Gastrocnemius medialis (tissue), 4 donors: ENCODE results near the gene ZDHHC14. TPM values are rescaled to one million over a fixed set of nuclear protein-coding genes. Genes with fewer than 3 reads are reported as not detected.

Source experiments
- ATAC-seq, 2 donors: fragments of 150-250 bp; one replicate each; pipeline ENCODE4 v1.9.1; 2016
- DNase-seq, 2 donors: peaks; one replicate each; pipeline ENCODE4 v3.0.0-alpha.2; 2019
- H3K27ac ChIP-seq, 4 donors: fragments of 200-600 bp; sonication (generic); 1 replicate in 1 of 4; 2 replicates in 3 of 4; pipeline ENCODE4 v1.5.1; 2016 to 2018; ENCODE audit warnings: mild to moderate bottlenecking in 2 of 4, moderate library complexity in 1 of 4
- H3K27me3 ChIP-seq, 3 donors: fragments of 200-600 bp; sonication (generic) in 2 of 3; 1 replicate in 1 of 3; 2 replicates in 2 of 3; pipeline versions ENCODE4 v1.5.1 to v1.6.0; 2016 to 2019; ENCODE audit warnings: mild to moderate bottlenecking in 1 of 3, moderate library complexity in 1 of 3
- H3K36me3 ChIP-seq, 2 donors: fragments of 200-600 bp; sonication (generic) in 1 of 2; one replicate each; pipeline ENCODE4 v1.5.1; 2017 to 2018
- H3K4me1 ChIP-seq, 2 donors: fragments of 200-600 bp; sonication (generic) in 1 of 2; one replicate each; pipeline ENCODE4 v1.5.1; 2016 to 2017; ENCODE audit warnings: mild to moderate bottlenecking in 2 of 2
- H3K4me3 ChIP-seq, 4 donors: fragments of 200-600 bp; sonication (generic) in 3 of 4; 1 replicate in 1 of 4; 2 replicates in 3 of 4; pipeline ENCODE4 v1.5.1; 2016 to 2019; ENCODE audit warnings: mild to moderate bottlenecking in 2 of 4
- H3K9me3 ChIP-seq, 3 donors: fragments of 200-600 bp; sonication (generic) in 2 of 3; 1 replicate in 1 of 3; 2 replicates in 2 of 3; pipeline ENCODE4 v1.5.1; 2016 to 2019
- CTCF ChIP-seq, 5 experiments: fragments of 450-650 bp in 3 of 5; fragments of 200-600 bp in 2 of 5; sonication (generic) in 2 of 5; IDR thresholded peaks in 4 of 5; conservative IDR thresholded peaks in 1 of 5; 1 replicate in 4 of 5; 2 replicates in 1 of 5; pipeline ENCODE4 v1.5.1; 2016 to 2019; ENCODE audit warnings: antibody characterized with exemption in 5 of 5, mild to moderate bottlenecking in 3 of 5, moderate library complexity in 3 of 5
- POLR2A ChIP-seq, 2 donors: fragments of 450-650 bp; IDR thresholded peaks; one replicate each; pipeline ENCODE4 v1.6.1; 2017; ENCODE audit warnings: antibody characterized with exemption in 2 of 2, mild to moderate bottlenecking in 2 of 2, moderate library complexity in 2 of 2
- in situ Hi-C, 4 donors: fragments of 200-750 bp; cut with MboI; loops; one replicate each; pipeline versions ENCODE4 v1.15.0 to v1.8.0; 2017; ENCODE audit warnings: low sequenced_read_pairs in 4 of 4
- intact Hi-C: fragments of 100-400 bp; cut with DNase I; formaldehyde crosslinking; loops from one replicate; pipeline ENCODE4 v1.15.1; 2023; ENCODE audit warnings: low total_unique reads
- total RNA-seq, 4 donors: library from RNA; depleted of rRNA; stranded (reverse); fragments of >200 nt; gene quantifications; one replicate each; pipeline versions ENCODE4 v1.1.0 to v1.2.3, GENCODE V29; 2016

ZDHHC14 gene
- total RNA-seq, 4 donors from 2014 or later, result 3.7 to 7.7 (median 5.9) TPM

GRCh38 chr6:157659536-157660271, 278.7 kb downstream of the ZDHHC14 start:
- DNase-seq (no peak), ATAC-seq (no peak)
- intact Hi-C loops (loop anchor here (10.0 kb wide), 1 partner anchor 215 kb away; no protein-coding TSS in a partner anchor), in situ Hi-C loops (loop anchor here in 2 of 4 donors (10.0 kb wide), 1 partner anchor 345 kb away; no protein-coding TSS in a partner anchor)
- H3K27me3 ChIP-seq, result no peaks in the 10 kb centered on the region
- TF ChIP-seq CTCF (IDR thresholded peaks at IDR 0.05 in 4 of 5, conservative IDR thresholded peaks at IDR 0.05 in 1 of 5) (no peak), POLR2A (IDR thresholded peaks at IDR 0.05) (no peak)
- H3K9me3 ChIP-seq, result no peaks in the 10 kb centered on the region
- H3K27ac ChIP-seq, result no peak overlapping the region
- no peaks in the 10 kb centered on the region for H3K4me1 ChIP-seq
- no peaks in the 10 kb centered on the region for H3K36me3 ChIP-seq
- H3K4me3 ChIP-seq, result no peak overlapping the region

- DNase-seq, result no peak
- ATAC-seq, result no peak
- H3K4me3 ChIP-seq, result no peak overlapping the region
- H3K36me3 ChIP-seq, result no peaks in the 10 kb centered on the region
- in situ Hi-C loops (loop anchor here in 2 of 4 donors (10.0 kb wide), 1 partner anchor 346 kb away; no protein-coding TSS in a partner anchor), intact Hi-C loops (loop anchor here (10.0 kb wide), 1 partner anchor 214 kb away; no protein-coding TSS in a partner anchor)
- H3K27me3 ChIP-seq, result no peaks in the 10 kb centered on the region
- H3K9me3 ChIP-seq, result no peaks in the 10 kb centered on the region
- TF ChIP-seq CTCF (IDR thresholded peaks at IDR 0.05 in 4 of 5, conservative IDR thresholded peaks at IDR 0.05 in 1 of 5), result no peak
- no peak for TF ChIP-seq POLR2A (IDR thresholded peaks at IDR 0.05)
- no peak overlapping the region for H3K27ac ChIP-seq
- H3K4me1 ChIP-seq, result no peaks in the 10 kb centered on the region
These were observed 279.4 kb downstream of the ZDHHC14 start for GRCh38 chr6:157660414-157660813.

- no peaks in the 10 kb centered on the region for H3K27me3 ChIP-seq
- intact Hi-C loops (loop anchor here (10.0 kb wide), 1 partner anchor 213 kb away; no protein-coding TSS in a partner anchor), in situ Hi-C loops (loop anchor here in 2 of 4 donors (10.0 kb wide), 1 partner anchor 347 kb away; no protein-coding TSS in a partner anchor)
- DNase-seq, result no peak
- H3K36me3 ChIP-seq, result no peaks in the 10 kb centered on the region
- H3K4me1 ChIP-seq, result peaks cover under 1 to 4% of the 10 kb centered on the region in 2 donors
- no peak for ATAC-seq
- H3K9me3 ChIP-seq, result no peaks in the 10 kb centered on the region
- H3K4me3 ChIP-seq, result no peak overlapping the region
- no peak for TF ChIP-seq POLR2A (IDR thresholded peaks at IDR 0.05)
- TF ChIP-seq CTCF (IDR thresholded peaks at IDR 0.05 in 4 of 5, conservative IDR thresholded peaks at IDR 0.05 in 1 of 5), result no peak
- H3K27ac ChIP-seq, result no peak overlapping the region
These were observed 280.7 kb downstream of the ZDHHC14 start for GRCh38 chr6:157661652-157662051.

- DNase-seq, result no peak
- TF ChIP-seq POLR2A (IDR thresholded peaks at IDR 0.05), result no peak
- no peak for TF ChIP-seq CTCF (IDR thresholded peaks at IDR 0.05 in 4 of 5, conservative IDR thresholded peaks at IDR 0.05 in 1 of 5)
- no peak for ATAC-seq
- intact Hi-C loops (loop anchor here (10.0 kb wide), 1 partner anchor 212 kb away; no protein-coding TSS in a partner anchor), in situ Hi-C loops (loop anchor here in 2 of 4 donors (10.0 kb wide), 1 partner anchor 348 kb away; no protein-coding TSS in a partner anchor)
- no peaks in the 10 kb centered on the region for H3K27me3 ChIP-seq
- peaks cover 9 to 15% of the 10 kb centered on the region in 2 donors for H3K4me1 ChIP-seq
- H3K27ac ChIP-seq, result no peak overlapping the region
- no peak overlapping the region for H3K4me3 ChIP-seq
- H3K9me3 ChIP-seq, result no peaks in the 10 kb centered on the region
- no peaks in the 10 kb centered on the region for H3K36me3 ChIP-seq
These were observed 282.3 kb downstream of the ZDHHC14 start for GRCh38 chr6:157663261-157663660.
